Neutrophil (primary cell): ENCODE results near the gene CPNE9.

Experiments
- H3K27ac ChIP-seq: fragments of 200-600 bp; sonication (generic); 2 replicates; pipeline ENCODE4 v1.5.1; 2016; ENCODE audit warnings: mild to moderate bottlenecking, moderate library complexity
- H3K27me3 ChIP-seq: fragments of 200-600 bp; sonication (generic); 2 replicates; pipeline ENCODE4 v1.6.0; 2016; ENCODE audit warnings: mild to moderate bottlenecking
- H3K36me3 ChIP-seq: fragments of 200-600 bp; sonication (generic); 2 replicates; pipeline ENCODE4 v1.5.1; 2017
- H3K4me1 ChIP-seq, 2 experiments: fragments of 200-600 bp in 1 of 2; sonication (generic) in 1 of 2; 1 replicate in 1 of 2; 2 replicates in 1 of 2; pipeline versions ENCODE4 v1.5.1 to v1.6.1; 2013 to 2016; ENCODE audit warnings: low read depth in 1 of 2, low read length in 1 of 2, mild to moderate bottlenecking in 1 of 2, moderate library complexity in 1 of 2; ENCODE audit not compliant: control insufficient read depth in 1 of 2, insufficient read depth in 1 of 2
- H3K4me3 ChIP-seq, 2 experiments: fragments of 200-600 bp in 1 of 2; sonication (generic) in 1 of 2; 1 replicate in 1 of 2; 2 replicates in 1 of 2; pipeline ENCODE4 v1.5.1; 2013 to 2016; ENCODE audit warnings: low read depth in 1 of 2, low read length in 1 of 2, mild to moderate bottlenecking in 1 of 2, moderate library complexity in 1 of 2
- H3K9me3 ChIP-seq: fragments of 200-600 bp; sonication (generic); 2 replicates; pipeline ENCODE4 v1.5.1; 2016
- CTCF ChIP-seq: fragments of 200-600 bp; sonication (generic); IDR thresholded peaks from 2 replicates; pipeline ENCODE4 v1.5.1; 2016; ENCODE audit warnings: antibody characterized with exemption

Gene CPNE9

GRCh38 chr3:9682096-9682495, 21.5 kb upstream of the CPNE9 start:
- Histone ChIP-seq H3K27me3 (no peaks in the 10 kb centered on the region), H3K4me3 (no peak overlapping the region), H3K9me3 (no peaks in the 10 kb centered on the region), H3K36me3 (peaks cover 100% of the 10 kb centered on the region), H3K27ac (no peak overlapping the region), H3K4me1 (no peaks in the 10 kb centered on the region)
- no peak for TF ChIP-seq CTCF

GRCh38 chr3:9683426-9683825, 20.2 kb upstream of the CPNE9 start:
- Histone ChIP-seq H3K4me3 (no peak overlapping the region), H3K27me3 (no peaks in the 10 kb centered on the region), H3K27ac (no peak overlapping the region), H3K9me3 (no peaks in the 10 kb centered on the region), H3K4me1 (no peaks in the 10 kb centered on the region), H3K36me3 (peaks cover 100% of the 10 kb centered on the region)
- no peak for TF ChIP-seq CTCF

GRCh38 chr3:9685216-9686049, 18.2 kb upstream of the CPNE9 start:
- no peaks in the 10 kb centered on the region for H3K27me3 ChIP-seq
- no peaks in the 10 kb centered on the region for H3K9me3 ChIP-seq
- TF ChIP-seq CTCF = no peak
- H3K36me3 ChIP-seq = peaks cover 100% of the 10 kb centered on the region
- H3K27ac ChIP-seq = no peak overlapping the region
- H3K4me3 ChIP-seq = no peak overlapping the region
- no peaks in the 10 kb centered on the region for H3K4me1 ChIP-seq

- Histone ChIP-seq H3K4me3 (no peak overlapping the region), H3K4me1 (no peaks in the 10 kb centered on the region), H3K9me3 (no peaks in the 10 kb centered on the region), H3K27me3 (no peaks in the 10 kb centered on the region), H3K27ac (no peak overlapping the region), H3K36me3 (peaks cover 100% of the 10 kb centered on the region)
- TF ChIP-seq CTCF = no peak
These were observed 17.5 kb upstream of the CPNE9 start for GRCh38 chr3:9686050-9686550.

- Histone ChIP-seq H3K9me3 (no peaks in the 10 kb centered on the region), H3K27me3 (no peaks in the 10 kb centered on the region), H3K36me3 (peaks cover 100% of the 10 kb centered on the region), H3K27ac (no peak overlapping the region), H3K4me3 (no peak overlapping the region), H3K4me1 (no peaks in the 10 kb centered on the region)
- TF ChIP-seq CTCF = no peak
These were observed 16.9 kb upstream of the CPNE9 start for GRCh38 chr3:9686703-9687102.
